Breast epithelium (tissue), 3 donors: ENCODE results near the gene FNDC1.

Experiments
- POLR2A ChIP-seq: fragments of 450-650 bp; IDR thresholded peaks from one replicate; pipeline ENCODE4 v1.6.1; 2016; ENCODE audit warnings: antibody characterized with exemption, mild to moderate bottlenecking, moderate library complexity
- POLR2AphosphoS5 ChIP-seq, 3 donors: sonication (generic); formaldehyde crosslinking; IDR thresholded peaks; one replicate each; pipeline ENCODE4 v1.6.1; 2017; ENCODE audit warnings: antibody characterized with exemption in 3 of 3
- TF ChIP-seq, protein P1 (sequence below), 3 donors: fragments of 450-650 bp; IDR thresholded peaks; one replicate each; pipeline ENCODE4 v1.5.1; 2016 to 2017; ENCODE audit warnings: antibody characterized with exemption in 3 of 3, mild to moderate bottlenecking in 3 of 3, moderate library complexity in 3 of 3

DNA sequence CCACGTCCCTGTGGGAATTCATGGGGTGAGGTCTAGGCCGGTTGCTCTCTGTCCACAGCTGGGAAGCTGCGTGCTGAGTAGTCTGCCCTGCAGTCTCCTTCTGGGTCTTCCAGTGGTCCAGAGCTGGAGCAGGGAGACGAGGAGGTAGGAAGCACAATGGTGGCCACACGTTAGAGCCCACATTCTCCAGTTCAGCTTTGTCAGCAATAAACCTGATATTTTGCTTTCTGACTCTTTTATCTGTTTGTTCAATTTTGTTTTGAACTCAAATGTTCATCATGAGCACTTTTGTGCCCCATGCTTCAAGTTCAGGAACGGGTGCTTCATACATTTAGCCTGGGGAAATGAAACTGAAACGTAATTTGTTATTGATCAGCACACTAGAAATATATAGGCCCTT is 21.3 kb downstream of the FNDC1 start:
- TF ChIP-seq, protein P1, sequence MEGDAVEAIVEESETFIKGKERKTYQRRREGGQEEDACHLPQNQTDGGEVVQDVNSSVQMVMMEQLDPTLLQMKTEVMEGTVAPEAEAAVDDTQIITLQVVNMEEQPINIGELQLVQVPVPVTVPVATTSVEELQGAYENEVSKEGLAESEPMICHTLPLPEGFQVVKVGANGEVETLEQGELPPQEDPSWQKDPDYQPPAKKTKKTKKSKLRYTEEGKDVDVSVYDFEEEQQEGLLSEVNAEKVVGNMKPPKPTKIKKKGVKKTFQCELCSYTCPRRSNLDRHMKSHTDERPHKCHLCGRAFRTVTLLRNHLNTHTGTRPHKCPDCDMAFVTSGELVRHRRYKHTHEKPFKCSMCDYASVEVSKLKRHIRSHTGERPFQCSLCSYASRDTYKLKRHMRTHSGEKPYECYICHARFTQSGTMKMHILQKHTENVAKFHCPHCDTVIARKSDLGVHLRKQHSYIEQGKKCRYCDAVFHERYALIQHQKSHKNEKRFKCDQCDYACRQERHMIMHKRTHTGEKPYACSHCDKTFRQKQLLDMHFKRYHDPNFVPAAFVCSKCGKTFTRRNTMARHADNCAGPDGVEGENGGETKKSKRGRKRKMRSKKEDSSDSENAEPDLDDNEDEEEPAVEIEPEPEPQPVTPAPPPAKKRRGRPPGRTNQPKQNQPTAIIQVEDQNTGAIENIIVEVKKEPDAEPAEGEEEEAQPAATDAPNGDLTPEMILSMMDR (IDR thresholded peaks at IDR 0.05), result no peak
- no peak for TF ChIP-seq POLR2A
- no peak for TF ChIP-seq POLR2AphosphoS5 (IDR thresholded peaks at IDR 0.05)
